GM12878 (cell line): ENCODE measurements around the gene CREB5. TPM values are rescaled to one million over a fixed set of nuclear protein-coding genes. Genes with fewer than 3 reads are reported as not detected.

Experiments
- BCL11A ChIP-seq: IDR thresholded peaks from 2 replicates; pipeline ENCODE4 v1.6.1; 2011; ENCODE audit warnings: low read depth, low read length
- CEBPB ChIP-seq, 2 experiments: fragments of 150-350 bp in 1 of 2; IDR thresholded peaks; 2 replicates each; pipeline ENCODE4 v1.6.1; 2012 to 2014; ENCODE audit warnings: low read depth in 2 of 2, low read length in 2 of 2, borderline replicate concordance in 1 of 2, inconsistent platforms in 1 of 2
- E2F8 ChIP-seq: fragments of 450-650 bp; IDR thresholded peaks from 2 replicates; pipeline ENCODE4 v1.6.1; 2018; ENCODE audit warnings: mild to moderate bottlenecking, low read depth, moderate library complexity; ENCODE audit not compliant: partially characterized antibody
- EP300 ChIP-seq, 2 experiments: fragments of 150-350 bp in 1 of 2; IDR thresholded peaks; 2 replicates each; pipeline ENCODE4 v1.6.1; 2011 to 2012; ENCODE audit warnings: low read depth in 2 of 2, low read length in 2 of 2, borderline replicate concordance in 1 of 2, improper control_type of control experiment in 1 of 2, inconsistent platforms in 1 of 2; ENCODE audit not compliant: control insufficient read depth in 1 of 2
- IRF3 ChIP-seq: fragments of 450-650 bp; IDR thresholded peaks from 2 replicates; pipeline ENCODE4 v1.6.1; 2014; ENCODE audit warnings: mild to moderate bottlenecking
- IRF5 ChIP-seq: fragments of 450-650 bp; IDR thresholded peaks from 2 replicates; pipeline ENCODE4 v1.6.1; 2017; ENCODE audit warnings: borderline replicate concordance
- KAT2A ChIP-seq: conservative IDR thresholded peaks from 2 replicates; pipeline ENCODE4 v1.6.1; 2011; ENCODE audit warnings: low read depth, low read length; ENCODE audit not compliant: control insufficient read depth
- MTA3 ChIP-seq: IDR thresholded peaks from 2 replicates; pipeline ENCODE4 v1.6.1; 2012; ENCODE audit warnings: low read length, inconsistent platforms, borderline replicate concordance
- PKNOX1 ChIP-seq: fragments of 450-650 bp; IDR thresholded peaks from 2 replicates; pipeline ENCODE4 v1.6.1; 2016; ENCODE audit warnings: mild to moderate bottlenecking
- POLR2AphosphoS2 ChIP-seq: IDR thresholded peaks from 2 replicates; pipeline ENCODE4 v1.6.1; 2011; ENCODE audit warnings: low read depth, mild to moderate bottlenecking, low read length, improper control_type of control experiment, moderate library complexity
- ZNF592 ChIP-seq: fragments of 450-650 bp; IDR thresholded peaks from 2 replicates; pipeline ENCODE4 v1.6.1; 2017; ENCODE audit warnings: mild to moderate bottlenecking, moderate library complexity
- polyA plus RNA-seq, 11 experiments: library from polyadenylated mRNA; depleted of rRNA in 4 of 11; unstranded in 6 of 11; stranded (reverse) in 5 of 11; fragments of >200 nt; fragmentation: Nextera tagmentation in 4 of 11; fragmentation: Illumina TruSeq in 1 of 11; extraction: Ambion mirVana in 4 of 11; extraction: Trizol in 1 of 11; gene quantifications; 1 replicate in 1 of 11; 2 replicates in 10 of 11; pipeline versions ENCODE4 v1.2.1 to v1.2.3, GENCODE V29; 2011 to 2016; ENCODE audit warnings: inconsistent platforms in 2 of 11, missing spikeins in 2 of 11, low read depth in 1 of 11
- total RNA-seq, 4 experiments: library from RNA; depleted of rRNA in 3 of 4; stranded (reverse); fragments of >200 nt in 3 of 4; fragmentation: Illumina TruSeq in 1 of 4; extraction: Trizol in 1 of 4; gene quantifications; 2 replicates each; pipeline versions ENCODE4 v1.2.1 to v1.2.3, GENCODE V29; 2013 to 2021

CREB5 gene
- total and polyA plus RNA-seq, 10 of the 15 experiments (the other 5 are each of a cell fraction or from before 2014, with no cell fraction given) = 12.9 to 74.1 (median 53.0) TPM

DNA sequence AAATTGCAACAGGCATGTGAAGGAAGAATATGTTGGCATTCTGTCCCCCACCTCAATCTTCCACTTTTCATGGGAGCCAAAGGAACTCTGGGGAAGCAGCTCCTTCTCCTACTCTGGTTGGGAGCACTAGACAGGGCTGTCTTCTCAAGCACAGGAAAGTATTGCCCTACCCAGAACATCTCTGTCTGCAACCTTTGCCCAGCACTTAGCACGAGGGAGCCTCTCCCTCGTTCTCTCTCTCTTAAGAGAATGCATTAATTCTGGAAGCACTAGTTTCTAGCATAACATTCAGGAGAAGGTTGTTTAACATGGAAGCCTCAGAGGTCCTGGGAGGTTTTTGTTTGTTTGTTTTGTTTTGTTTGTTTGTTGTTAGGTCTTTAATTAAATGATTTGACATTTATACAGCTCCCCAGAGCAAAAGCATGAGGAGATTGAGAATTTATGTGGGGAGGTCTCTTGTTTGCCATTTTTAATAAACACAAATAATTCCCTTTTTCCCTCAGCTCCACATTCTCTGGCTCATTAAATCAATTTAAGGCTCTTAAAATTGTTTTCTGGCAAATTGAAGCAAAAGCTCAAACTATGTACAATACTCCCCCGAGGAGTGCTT is 305.2 kb downstream of the CREB5 start (continued):
- TF ChIP-seq IRF5 (no peak), ZNF592 (no peak), KAT2A (no peak), CEBPB (IDR thresholded peaks at IDR 0.05; ENCODE audit: borderline replicate concordance in 1 of 2, low read depth in 2 of 2, low read length in 2 of 2) (no peak), BCL11A (no peak), EP300 (IDR thresholded peaks at IDR 0.05; ENCODE audit: borderline replicate concordance in 1 of 2, control insufficient read depth in 1 of 2, low read depth in 2 of 2, low read length in 2 of 2) (no peak), PKNOX1 (no peak), POLR2AphosphoS2 (no peak), IRF3 (no peak), MTA3 (no peak), E2F8 (no peak)
